ENCODE results near the gene PAQR6. TPM values are rescaled to one million over a fixed set of nuclear protein-coding genes. Genes with fewer than 3 reads are reported as not detected.

Gene PAQR6
- total RNA-seq, 4 donors from 2014 or later = 0.51 to 1.2 (median 1.1) TPM; not detected in 1

DNA sequence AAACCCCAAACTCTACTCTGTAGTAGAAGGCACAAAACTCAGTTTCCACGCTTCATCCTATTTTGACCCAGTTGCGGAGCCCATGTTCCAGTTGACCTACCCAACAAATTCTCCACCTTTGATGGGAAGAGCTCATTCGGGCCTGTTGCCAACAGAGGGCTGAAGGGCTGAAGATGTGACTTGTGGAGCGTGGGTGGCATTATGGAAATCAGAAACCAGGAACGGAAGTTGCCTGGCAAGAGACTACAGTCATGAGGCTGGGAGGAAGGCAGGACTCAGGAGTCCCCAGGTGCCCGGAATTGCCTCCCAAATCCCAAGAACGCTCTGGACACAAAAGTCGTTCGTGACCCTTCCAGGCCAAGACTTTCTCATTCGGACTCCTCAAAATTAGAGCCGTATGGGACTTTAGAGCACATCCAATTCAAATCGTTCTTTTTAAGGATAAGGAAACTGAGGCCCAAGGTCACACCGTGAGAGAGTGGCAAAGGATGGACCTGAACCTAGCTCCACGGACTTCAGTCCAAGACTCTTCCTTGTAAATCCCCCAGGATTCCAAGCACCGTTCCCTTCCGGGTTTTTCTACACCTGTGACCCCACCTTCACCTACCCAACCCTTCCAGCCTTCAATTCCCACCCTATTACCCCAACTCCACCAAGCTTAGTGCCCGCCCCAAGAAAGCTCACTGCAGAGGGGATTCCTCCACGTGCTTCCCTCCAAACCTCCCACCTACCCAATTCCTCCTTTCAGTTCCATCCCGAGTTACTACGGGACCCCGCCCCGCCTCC, 34.0 kb upstream of the PAQR6 start:
- Histone ChIP-seq H3K4me1 (peaks cover 0 to 7% of the 10 kb centered on the region in 2 donors), H3K4me3 (peak overlapping the region; percentile 98 to 99), H3K36me3 (no peaks in the 10 kb centered on the region), H3K27ac (peak overlapping the region; percentile 92 to 93), H3K9me3 (no peaks in the 10 kb centered on the region), H3K27me3 (no peaks in the 10 kb centered on the region)
- intact Hi-C loops (cut with DNase I; ENCODE audit: low total_unique reads) = no loop called here
- DNase-seq = no peak
- TF ChIP-seq CTCF (IDR thresholded peaks at IDR 0.05) (no peak), POLR2A (IDR thresholded peaks at IDR 0.05) (no peak)

DNA sequence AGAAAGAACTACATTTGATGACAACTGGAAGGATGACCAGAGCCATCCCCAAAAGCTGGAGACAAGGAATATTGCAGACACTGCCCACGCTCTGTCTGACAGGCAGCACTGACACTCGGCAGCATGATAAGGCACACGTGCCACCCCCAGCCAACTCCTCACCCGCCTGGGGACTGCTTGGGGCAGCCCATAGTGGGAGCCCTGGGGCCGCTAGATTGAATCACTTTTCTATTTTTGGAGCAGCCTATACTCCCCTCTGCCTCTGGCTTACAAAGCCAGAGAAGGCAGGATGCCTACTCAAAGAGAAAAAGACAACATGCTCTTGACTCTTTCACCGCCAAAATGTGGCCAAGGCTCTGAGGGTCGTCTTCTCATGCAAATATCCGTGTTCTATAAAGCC, 33.4 kb upstream of the PAQR6 start:
- H3K36me3 ChIP-seq = no peaks in the 10 kb centered on the region
- peak overlapping the region in 1 of 2 donors; percentile 93 for H3K27ac ChIP-seq
- no peaks in the 10 kb centered on the region for H3K27me3 ChIP-seq
- intact Hi-C loops (cut with DNase I; ENCODE audit: low total_unique reads) = no loop called here
- DNase-seq = no peak
- H3K4me3 ChIP-seq = peak overlapping the region; percentile 98 to 99
- no peak for TF ChIP-seq POLR2A (IDR thresholded peaks at IDR 0.05)
- H3K9me3 ChIP-seq = no peaks in the 10 kb centered on the region
- peaks cover 0 to 7% of the 10 kb centered on the region in 2 donors for H3K4me1 ChIP-seq

- intact Hi-C loops (cut with DNase I; ENCODE audit: low total_unique reads) = no loop called here
- TF ChIP-seq POLR2A (IDR thresholded peaks at IDR 0.05) = no peak
- Histone ChIP-seq H3K27ac (no peak overlapping the region), H3K36me3 (no peaks in the 10 kb centered on the region), H3K4me1 (peaks cover 0 to 7% of the 10 kb centered on the region in 2 donors), H3K27me3 (no peaks in the 10 kb centered on the region), H3K4me3 (no peak overlapping the region), H3K9me3 (no peaks in the 10 kb centered on the region)
- DNase-seq = no peak
Measured at GRCh38 chr1:156279837-156280236, 32.0 kb upstream of the PAQR6 start.

DNA sequence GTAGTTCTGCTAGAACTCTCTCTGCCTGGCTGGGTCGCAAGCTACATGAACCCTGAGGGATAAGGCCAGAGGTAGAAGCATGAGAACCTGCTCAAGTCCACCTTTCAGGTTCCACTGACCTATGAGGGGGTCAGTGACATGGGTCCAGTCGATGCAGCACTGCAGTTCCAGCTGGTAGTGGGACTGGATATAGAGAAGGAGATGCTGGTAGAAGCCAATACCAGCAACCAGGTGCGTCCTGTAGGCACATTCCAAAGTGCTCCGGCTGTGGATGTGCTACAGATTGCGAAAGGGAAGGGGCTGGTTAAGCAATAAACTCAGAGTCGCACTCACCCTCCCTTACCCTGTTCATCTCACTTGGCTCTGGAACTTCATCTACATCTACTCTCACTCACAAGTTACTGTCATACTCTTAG, 29.1 kb upstream of the PAQR6 start:
- no peaks in the 10 kb centered on the region for H3K9me3 ChIP-seq
- DNase-seq = no peak
- H3K27me3 ChIP-seq = no peaks in the 10 kb centered on the region
- no peak overlapping the region for H3K27ac ChIP-seq
- no peak overlapping the region for H3K4me3 ChIP-seq
- peaks cover 0 to 7% of the 10 kb centered on the region in 2 donors for H3K4me1 ChIP-seq
- H3K36me3 ChIP-seq = no peaks in the 10 kb centered on the region
- TF ChIP-seq CTCF (IDR thresholded peaks at IDR 0.05) (no peak), POLR2A (IDR thresholded peaks at IDR 0.05) (no peak)
- intact Hi-C loops (cut with DNase I; ENCODE audit: low total_unique reads) = no loop called here

DNA sequence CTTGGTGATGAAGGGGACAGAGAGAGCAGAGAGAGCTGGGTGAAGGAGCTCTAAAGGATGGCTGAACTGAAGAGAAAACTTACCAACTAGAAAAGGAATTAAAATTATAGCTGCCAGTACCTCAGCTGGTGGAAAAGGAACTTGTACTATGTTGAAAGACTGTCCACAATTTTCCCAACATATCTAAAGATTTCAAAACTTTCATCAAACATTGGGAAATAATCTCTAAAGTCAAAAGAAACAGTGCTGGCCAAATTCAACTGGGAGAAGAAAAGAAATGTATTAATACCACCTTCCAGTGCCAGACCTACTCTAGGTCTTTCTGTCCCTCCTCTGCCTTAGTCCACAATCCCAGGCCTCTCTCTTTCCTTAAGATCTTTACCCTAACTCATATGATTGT, 28.7 kb upstream of the PAQR6 start:
- no peaks in the 10 kb centered on the region for H3K36me3 ChIP-seq
- TF ChIP-seq CTCF (IDR thresholded peaks at IDR 0.05) (no peak), POLR2A (IDR thresholded peaks at IDR 0.05) (no peak)

GRCh38 chr1:156270314-156270713, 22.5 kb upstream of the PAQR6 start:
- no peak for DNase-seq
- Histone ChIP-seq H3K4me3 (no peak overlapping the region), H3K36me3 (no peaks in the 10 kb centered on the region), H3K27me3 (no peaks in the 10 kb centered on the region), H3K27ac (no peak overlapping the region), H3K9me3 (no peaks in the 10 kb centered on the region), H3K4me1 (no peaks in the 10 kb centered on the region)
- TF ChIP-seq POLR2A (IDR thresholded peaks at IDR 0.05) (no peak), CTCF (IDR thresholded peaks at IDR 0.05) (no peak)
- intact Hi-C loops (cut with DNase I; ENCODE audit: low total_unique reads) = no loop called here

More for the DNA sequence above, 28.7 kb upstream of the PAQR6 start:
- Histone ChIP-seq H3K9me3 (no peaks in the 10 kb centered on the region), H3K4me3 (no peak overlapping the region), H3K27me3 (no peaks in the 10 kb centered on the region), H3K4me1 (peaks cover 0 to 6% of the 10 kb centered on the region in 2 donors), H3K27ac (no peak overlapping the region)
- intact Hi-C loops (cut with DNase I; ENCODE audit: low total_unique reads) = no loop called here
- no peak for DNase-seq
